Measurements from ENCODE around the gene GUCY2C.

GRCh38 chr12:14665354-14666348, 30.7 kb downstream of the GUCY2C start:
- no peak for TF ChIP-seq CTCF (IDR thresholded peaks at IDR 0.05; ENCODE audit: insufficient read depth, low read length, poor library complexity, severe bottlenecking)
- no peak for TF ChIP-seq EZH2phosphoT487 (conservative IDR thresholded peaks at IDR 0.05; ENCODE audit: low read length)

Data from SU-DHL-6 (cell line).